T follicular helper cell (primary cell): ENCODE measurements around the gene CPXM2.

Experiments
- DNase-seq: peaks from one replicate; pipeline ENCODE4 v3.0.0-alpha.2; 2020; ENCODE audit warnings: low read depth

The CPXM2 gene

GRCh38 chr10:123847686-123848432 lies 43.7 kb downstream of the CPXM2 start:
- DNase-seq = no peak

DNA sequence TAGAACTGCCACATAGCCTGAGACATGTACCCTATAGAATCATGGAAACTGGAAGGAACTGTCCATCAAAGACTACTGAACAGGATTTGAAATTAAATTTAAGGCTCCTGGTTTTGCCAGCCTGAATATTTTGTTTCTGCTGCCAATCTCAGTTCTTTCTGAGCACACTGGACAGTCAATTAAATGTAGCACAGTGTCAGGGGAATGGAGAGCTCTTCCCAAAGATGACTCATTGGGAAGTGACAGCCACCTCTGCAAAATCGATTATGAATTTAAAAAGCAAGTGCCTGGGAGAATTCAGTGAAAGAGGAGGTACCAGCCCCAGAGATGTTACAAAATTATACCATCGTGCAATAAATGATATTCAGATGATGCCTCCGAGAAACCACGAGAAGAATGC lies 47.8 kb downstream of the CPXM2 start:
- DNase-seq = no peak

DNA sequence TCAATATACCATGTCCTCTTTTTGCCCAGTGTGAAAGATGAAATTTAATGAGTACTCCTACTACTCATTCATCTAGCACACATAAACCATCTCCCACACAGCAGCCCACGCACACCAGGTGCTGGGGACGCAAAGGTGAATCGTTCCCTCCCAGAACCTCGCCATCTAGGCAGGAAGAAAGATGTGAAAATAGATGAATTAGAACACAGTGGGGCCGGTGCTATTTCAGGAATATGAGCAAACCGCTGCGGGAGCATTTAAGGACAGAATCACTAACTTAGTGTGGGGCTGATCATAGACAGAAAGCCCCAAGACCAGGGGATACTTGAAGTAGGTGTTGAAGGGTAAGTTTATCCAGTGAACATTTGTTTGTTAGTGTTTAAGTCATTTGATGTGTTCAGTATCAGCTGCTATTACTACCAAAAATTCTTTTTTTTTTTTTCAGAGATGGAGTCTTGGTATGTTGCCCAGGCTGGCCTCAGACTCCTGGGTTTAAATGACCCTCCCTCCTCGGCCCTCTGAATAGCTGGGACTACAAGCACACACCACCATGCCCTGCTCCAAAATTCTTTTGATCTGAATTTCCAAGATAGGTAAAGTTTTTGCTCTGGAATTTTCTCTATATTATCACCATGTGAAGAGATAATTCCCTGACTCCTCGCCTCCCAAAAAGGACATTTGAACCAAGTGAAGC lies 48.8 kb downstream of the CPXM2 start:
- no peak for DNase-seq

DNA sequence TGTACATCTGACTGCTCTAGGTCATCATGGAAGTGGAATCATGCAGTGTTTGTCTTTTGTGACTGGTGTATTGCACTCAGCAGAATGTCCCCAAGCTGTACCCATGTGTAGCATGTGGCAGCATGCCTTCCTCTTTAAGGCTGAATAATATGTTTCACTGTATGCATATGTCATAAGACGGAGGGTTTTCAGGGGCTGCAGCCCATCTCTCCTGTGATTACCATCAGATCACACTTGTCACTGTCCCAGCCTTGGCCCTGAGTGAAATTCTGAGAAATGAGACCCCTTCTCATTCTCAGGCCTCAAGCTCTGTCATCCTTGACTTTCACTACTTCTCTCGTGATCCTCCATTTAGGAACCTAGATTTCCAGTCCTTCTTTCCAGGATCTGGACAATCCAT lies 50.0 kb downstream of the CPXM2 start:
- no peak for DNase-seq

DNA sequence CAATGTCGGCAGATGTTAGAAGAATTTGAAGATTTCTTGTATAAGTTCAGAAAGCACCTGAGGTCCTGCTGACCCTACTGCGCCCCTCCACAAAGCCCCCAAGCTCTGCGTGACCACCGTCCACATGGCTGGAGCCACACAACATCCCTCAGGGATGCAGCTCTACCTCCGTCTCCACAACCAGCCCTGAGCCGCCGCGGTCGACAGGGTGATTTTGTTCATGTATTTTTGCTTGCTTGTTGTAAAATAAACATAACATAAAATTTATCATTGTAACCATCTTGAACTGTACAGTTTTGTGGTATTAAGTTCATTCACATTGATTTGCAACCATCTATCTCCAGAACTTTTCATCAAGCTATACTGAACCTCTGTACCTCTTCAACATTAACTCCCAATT lies 50.5 kb downstream of the CPXM2 start:
- no peak for DNase-seq

GRCh38 chr10:123840714-123841113 lies 50.9 kb downstream of the CPXM2 start:
- no peak for DNase-seq

DNA sequence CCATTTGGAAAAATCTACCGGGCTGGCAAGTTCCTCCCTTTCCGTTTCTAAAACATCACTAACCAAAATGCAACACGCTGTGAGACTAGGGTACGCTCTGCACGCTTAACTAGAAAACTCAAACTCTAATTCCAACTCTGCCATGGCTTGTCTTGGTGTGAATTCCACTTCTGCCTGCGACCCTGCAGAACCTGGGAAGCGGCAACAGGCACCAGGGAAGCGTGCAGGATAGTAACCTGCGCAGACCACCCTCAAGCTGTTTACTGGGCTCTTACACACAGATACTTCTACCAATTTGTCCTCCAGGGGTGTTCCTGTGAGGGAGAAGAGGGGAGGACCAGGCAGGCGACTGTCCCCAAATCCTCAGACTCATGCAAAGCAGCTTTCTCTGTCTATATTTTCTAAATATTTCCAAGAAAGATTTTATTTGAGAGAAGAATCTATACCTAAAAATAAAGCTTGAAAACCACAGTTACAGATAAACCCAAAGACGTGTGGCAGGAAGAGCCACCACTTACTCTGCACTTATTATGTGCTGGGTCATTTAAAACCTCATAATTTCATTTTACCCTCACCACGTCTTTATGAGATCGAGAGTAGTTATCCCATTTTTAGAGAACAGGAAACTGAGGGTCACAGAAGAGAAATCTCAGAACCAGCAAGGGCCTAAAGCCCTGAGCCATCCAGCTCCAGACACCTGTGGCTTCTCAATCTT lies 52.9 kb downstream of the CPXM2 start:
- no peak for DNase-seq

DNA sequence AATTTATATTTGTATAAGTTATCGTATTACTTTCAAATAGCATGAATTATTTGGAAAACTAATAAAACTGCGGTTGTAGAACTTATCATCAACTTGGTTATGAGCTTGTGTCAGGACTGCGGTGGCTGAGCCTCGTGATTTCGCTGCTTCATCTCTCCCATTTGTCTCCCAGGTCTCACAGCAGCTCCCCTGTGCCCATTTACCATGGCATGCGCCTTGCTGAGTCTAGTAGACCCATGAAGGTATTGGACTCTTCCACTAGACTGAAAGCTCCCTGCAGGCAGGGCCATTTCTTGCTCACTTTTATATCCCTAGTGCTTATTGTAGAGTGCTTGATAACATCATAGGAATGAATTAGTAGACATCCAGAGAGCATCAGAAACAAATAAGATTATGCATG lies 53.9 kb downstream of the CPXM2 start:
- DNase-seq = no peak

DNA sequence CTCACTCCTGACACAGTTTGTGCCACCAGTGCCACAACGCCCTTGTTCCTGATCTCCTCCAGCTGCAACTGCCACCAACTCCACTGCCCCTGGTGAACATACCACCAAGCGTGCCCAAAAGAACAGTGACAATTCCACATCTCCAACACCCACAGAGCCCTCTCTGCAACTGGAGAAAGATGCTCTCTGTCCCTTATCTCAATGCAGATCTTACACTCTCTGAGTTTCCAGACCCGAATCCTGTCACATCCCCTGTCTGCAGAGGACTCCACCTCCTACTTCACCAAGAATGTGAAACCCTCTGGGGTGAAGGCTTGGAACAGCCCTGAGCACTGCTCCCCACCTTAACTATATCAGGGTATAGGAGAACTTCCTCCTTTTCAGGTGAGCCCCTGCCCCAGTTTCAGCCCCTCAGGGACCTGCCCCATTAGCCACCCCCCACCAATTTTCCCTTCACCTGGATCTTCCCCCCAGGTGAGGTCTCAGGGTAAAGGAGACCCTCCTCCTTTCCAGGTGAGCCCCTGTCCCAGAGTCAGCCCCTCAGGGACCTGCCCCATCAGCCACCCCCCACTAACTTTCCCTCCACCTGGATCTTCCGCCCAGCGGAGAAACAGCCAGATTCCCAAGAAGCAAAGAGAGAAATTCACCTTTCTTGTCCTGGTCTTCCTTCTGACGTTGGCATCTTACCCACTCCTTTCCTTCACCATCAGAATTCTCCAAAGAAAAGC lies 55.0 kb downstream of the CPXM2 start:
- DNase-seq = no peak

DNA sequence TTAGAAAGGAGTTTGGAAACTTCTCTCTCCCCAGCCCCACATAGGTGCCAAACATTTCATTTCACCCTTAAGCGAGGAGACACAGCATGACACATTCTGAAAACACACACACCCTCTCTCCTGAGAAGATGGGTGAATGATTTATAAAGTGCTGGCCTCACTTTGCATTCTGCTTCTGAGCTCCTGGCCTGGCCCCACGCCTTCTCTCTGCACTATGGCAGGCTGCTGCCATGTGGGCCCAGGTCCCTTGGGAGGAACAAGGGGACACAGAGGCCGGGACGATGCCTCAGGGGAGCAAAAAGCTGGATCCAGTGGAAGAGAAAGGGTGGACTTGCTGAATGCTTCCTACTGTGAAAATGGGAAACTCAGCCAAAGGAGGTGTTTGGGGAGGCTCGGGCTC lies 56.0 kb downstream of the CPXM2 start:
- no peak for DNase-seq

DNA sequence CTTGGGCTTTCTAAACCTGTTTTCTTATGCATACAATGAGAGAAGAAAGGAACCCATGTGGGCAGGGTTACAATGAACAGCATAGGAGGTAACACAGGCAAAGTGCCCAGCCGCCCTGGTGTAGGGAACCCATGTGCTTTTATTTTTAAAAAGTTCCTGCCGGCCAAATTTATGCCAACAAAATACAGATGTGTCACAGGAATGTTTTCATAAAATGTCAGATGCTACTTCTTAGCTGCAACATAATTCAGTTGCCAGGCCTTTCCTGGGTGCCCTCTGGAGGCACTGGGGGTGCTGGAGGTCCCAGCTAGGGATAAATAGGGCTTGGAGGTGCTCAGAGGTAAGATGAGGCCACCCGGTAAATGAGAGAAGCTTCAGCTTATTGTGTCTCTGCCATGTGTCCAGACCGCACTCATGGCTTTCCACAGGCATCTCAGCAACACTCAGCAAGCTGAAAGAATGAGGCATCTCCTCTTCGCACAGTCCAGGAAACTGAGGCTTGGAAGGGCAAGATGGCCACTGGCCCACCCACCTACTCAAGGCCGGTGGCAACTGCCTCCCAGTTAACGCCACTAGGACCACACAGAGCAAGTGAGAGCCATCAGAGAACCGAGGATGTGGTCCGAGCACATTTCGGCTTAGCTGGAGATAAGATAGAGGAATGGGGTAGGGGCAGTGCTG lies 58.3 kb downstream of the CPXM2 start:
- no peak for DNase-seq

DNA sequence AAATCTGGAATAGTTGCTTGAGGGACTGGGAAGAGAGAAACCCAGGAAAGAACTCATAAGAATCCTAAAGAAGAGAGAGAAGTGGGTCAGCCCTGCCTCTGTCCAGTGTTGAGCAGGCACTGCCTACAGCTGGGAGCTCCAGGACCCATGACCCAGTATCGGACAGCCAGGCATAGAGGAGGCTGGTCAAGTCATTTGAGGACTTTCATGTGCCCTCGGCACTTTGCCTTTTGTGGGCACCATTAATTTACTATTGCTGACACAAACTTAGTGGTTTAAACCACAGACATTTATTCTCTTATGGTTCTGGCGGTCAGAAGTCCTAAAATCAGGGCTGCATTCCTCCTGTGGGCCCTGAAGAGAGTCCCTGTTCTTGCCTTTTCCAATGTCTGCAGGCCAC lies 60.3 kb downstream of the CPXM2 start:
- no peak for DNase-seq

DNA sequence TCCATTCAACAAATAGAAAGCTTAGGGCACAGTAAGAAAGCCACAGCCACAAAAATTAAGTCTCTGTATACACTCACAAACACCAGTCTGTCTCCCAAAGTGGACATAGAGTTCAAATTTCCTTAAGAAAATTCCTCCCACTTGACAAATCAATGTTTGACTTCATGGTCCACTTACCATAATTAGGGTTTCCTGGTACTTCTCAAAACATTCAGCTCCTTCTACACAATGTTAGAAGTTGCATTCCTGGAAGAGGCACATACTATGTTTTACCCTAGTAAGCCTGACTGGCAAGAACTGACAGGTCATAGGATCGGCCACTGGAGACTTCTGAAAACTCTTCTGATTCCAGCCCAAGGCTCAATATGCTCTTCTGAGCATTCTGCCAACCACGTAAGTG lies 70.5 kb downstream of the CPXM2 start:
- DNase-seq = no peak

- no peak for DNase-seq
Measured at GRCh38 chr10:123809632-123810031, 82.0 kb downstream of the CPXM2 start.

GRCh38 chr10:123808906-123809305 lies 82.7 kb downstream of the CPXM2 start:
- no peak for DNase-seq

DNA sequence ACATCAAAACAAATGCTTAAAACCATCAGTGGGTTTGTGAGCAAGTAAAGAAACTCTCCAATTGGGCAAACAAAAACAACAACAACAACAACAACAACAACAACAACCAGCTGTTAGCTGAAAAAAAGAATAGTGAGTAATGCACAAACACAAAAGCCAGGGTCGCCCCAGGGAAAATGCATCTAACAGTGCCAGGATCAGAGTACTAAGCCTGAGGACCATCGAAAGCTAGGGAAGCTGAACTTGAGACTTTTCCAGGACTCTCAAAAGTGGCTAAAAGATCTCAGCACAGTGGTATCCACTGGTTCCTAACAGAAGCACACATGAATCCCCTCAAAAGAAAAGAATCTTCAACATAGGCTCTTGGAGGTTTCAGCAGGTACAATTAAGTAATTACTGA lies 83.3 kb downstream of the CPXM2 start:
- DNase-seq = no peak

DNA sequence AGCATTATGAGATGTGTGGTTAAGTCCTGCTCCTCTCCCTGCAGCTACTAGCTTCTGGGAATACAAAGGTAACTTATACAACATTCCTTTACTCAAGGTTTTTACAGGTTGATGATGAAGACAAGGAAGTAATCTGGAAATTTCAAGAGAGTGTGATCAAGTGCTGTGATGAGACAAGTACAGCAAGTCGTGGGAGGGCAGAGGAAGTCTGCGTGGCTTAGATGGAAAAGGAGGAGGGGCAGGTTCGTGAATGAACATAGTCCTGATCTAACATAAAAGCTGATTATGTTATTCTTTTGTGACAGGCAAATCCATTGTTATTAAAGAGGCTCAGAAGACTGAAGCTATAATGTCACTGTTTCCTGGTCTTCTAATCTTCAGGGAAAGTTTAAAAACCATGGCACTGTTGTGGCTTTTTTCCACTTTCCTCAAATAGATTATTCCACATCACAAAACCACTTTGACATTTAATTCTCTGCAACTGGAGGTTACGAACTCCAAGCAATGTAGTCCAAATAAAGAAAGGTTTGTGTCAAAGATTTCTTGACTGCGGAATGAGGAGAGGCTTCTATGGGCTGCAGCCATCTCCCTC lies 84.1 kb downstream of the CPXM2 start:
- DNase-seq = no peak

GRCh38 chr10:123804716-123805115 lies 86.9 kb downstream of the CPXM2 start:
- no peak for DNase-seq

GRCh38 chr10:123800821-123801220 lies 90.8 kb downstream of the CPXM2 start:
- DNase-seq = no peak

DNA sequence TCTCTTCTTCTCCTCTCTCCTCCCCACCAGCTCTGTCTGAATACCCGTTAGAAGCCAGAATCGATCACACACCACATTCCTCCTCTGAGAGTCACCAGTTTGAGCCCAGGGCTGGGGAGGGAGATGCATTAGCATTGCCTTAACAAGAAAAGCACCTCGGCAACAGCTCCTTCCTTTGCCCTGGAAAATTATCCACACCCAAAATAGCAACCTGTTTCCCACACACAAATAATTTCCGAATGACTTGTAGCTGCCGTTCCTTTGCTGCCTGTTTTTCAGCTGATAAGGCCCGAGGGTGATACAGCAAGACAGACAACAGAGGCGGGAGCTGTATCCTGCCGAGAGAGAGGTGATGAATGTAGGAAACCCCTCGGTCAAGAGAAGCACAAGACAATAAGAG lies 91.3 kb downstream of the CPXM2 start:
- DNase-seq = no peak

- no peak for DNase-seq
Measured at GRCh38 chr10:123798856-123799255, 92.8 kb downstream of the CPXM2 start.
